Astrocyte (in vitro differentiated cells and primary cell): ENCODE measurements around the gene ZNF740. TPM values are rescaled to one million over a fixed set of nuclear protein-coding genes. Genes with fewer than 3 reads are reported as not detected.

Source experiments
- DNase-seq: peaks from one replicate; pipeline ENCODE4 v3.0.0-alpha.2; 2010; ENCODE audit warnings: low read depth
- FAIRE-seq: peaks from 2 replicates; lab custom pipeline; 2011; peaks lifted over from hg19 to GRCh38; lab: Jason Lieb, UNC
- H2AFZ ChIP-seq: 2 replicates; pipeline ENCODE4 v1.6.0; 2012; ENCODE audit warnings: low read depth, low read length, inconsistent platforms
- H3K27ac ChIP-seq: 2 replicates; pipeline ENCODE4 v1.5.1; 2011; ENCODE audit warnings: low read depth, low read length, inconsistent platforms
- H3K27me3 ChIP-seq: 2 replicates; pipeline ENCODE4 v1.6.0; 2011; ENCODE audit warnings: low read length, inconsistent platforms; ENCODE audit not compliant: insufficient read depth
- H3K36me3 ChIP-seq: 2 replicates; pipeline ENCODE4 v1.5.1; 2011; ENCODE audit warnings: low read length, inconsistent platforms; ENCODE audit not compliant: insufficient read depth
- H3K4me1 ChIP-seq: 2 replicates; pipeline ENCODE4 v1.5.1; 2011; ENCODE audit warnings: low read length, inconsistent platforms; ENCODE audit not compliant: insufficient read depth
- H3K4me2 ChIP-seq: 2 replicates; pipeline ENCODE4 v1.6.0; 2012; ENCODE audit warnings: low read length, inconsistent platforms
- H3K4me3 ChIP-seq: 2 replicates; pipeline ENCODE4 v1.5.1; 2011; ENCODE audit warnings: low read depth, mild to moderate bottlenecking, low read length, inconsistent platforms; ENCODE audit not compliant: insufficient read depth
- H3K79me2 ChIP-seq: 2 replicates; pipeline ENCODE4 v1.6.0; 2012; ENCODE audit warnings: mild to moderate bottlenecking, low read length, inconsistent platforms; ENCODE audit not compliant: insufficient read depth
- H3K9ac ChIP-seq: 2 replicates; pipeline ENCODE4 v1.6.0; 2012; ENCODE audit warnings: mild to moderate bottlenecking, low read length, inconsistent platforms
- H3K9me3 ChIP-seq: 2 replicates; pipeline ENCODE4 v1.5.1; 2012; ENCODE audit warnings: low read depth, mild to moderate bottlenecking, low read length, inconsistent platforms; ENCODE audit not compliant: insufficient read depth
- H4K20me1 ChIP-seq: 2 replicates; pipeline ENCODE4 v1.6.0; 2012; ENCODE audit warnings: low read length, inconsistent platforms; ENCODE audit not compliant: insufficient read depth
- H3K27ac Mint-ChIP-seq: one replicate; pipeline ENCODE4 v1.8.0; 2021; ENCODE audit warnings: mild to moderate bottlenecking, mixed read lengths; ENCODE audit not compliant: unreplicated experiment
- H3K27me3 Mint-ChIP-seq: one replicate; pipeline ENCODE4 v1.8.0; 2021; ENCODE audit warnings: low read depth, mixed read lengths; ENCODE audit not compliant: unreplicated experiment
- H3K36me3 Mint-ChIP-seq: one replicate; pipeline ENCODE4 v1.8.0; 2021; ENCODE audit warnings: low read depth, mixed read lengths; ENCODE audit not compliant: unreplicated experiment
- H3K4me1 Mint-ChIP-seq: one replicate; pipeline ENCODE4 v1.8.0; 2021; ENCODE audit warnings: low read depth, mixed read lengths; ENCODE audit not compliant: unreplicated experiment
- H3K4me3 Mint-ChIP-seq: one replicate; pipeline ENCODE4 v1.8.0; 2021; ENCODE audit warnings: mild to moderate bottlenecking, moderate library complexity, mixed read lengths; ENCODE audit not compliant: unreplicated experiment
- H3K9me3 Mint-ChIP-seq: one replicate; pipeline ENCODE4 v1.8.0; 2021; ENCODE audit warnings: mild to moderate bottlenecking, mixed read lengths; ENCODE audit not compliant: unreplicated experiment
- CTCF ChIP-seq: IDR thresholded peaks from 2 replicates; pipeline ENCODE4 v1.5.1; 2011; ENCODE audit warnings: low read depth, mild to moderate bottlenecking, inconsistent platforms, low read length, moderate library complexity; ENCODE audit not compliant: insufficient read depth
- EZH2 ChIP-seq: IDR thresholded peaks from 2 replicates; pipeline ENCODE4 v1.6.1; 2012; ENCODE audit warnings: mild to moderate bottlenecking, low read length, inconsistent platforms; ENCODE audit not compliant: insufficient read depth
- total RNA-seq: library from RNA; stranded (reverse); gene quantifications from 2 replicates; pipeline ENCODE4 v1.2.1, GENCODE V29; 2021

Gene ZNF740
- total RNA-seq, 1 donor from 2014 or later: 31.0 TPM

- H3K27ac ChIP-seq: peak overlapping the region; percentile 96
- no peaks in the 10 kb centered on the region for H3K9me3 ChIP-seq
- peak; percentile 31 for DNase-seq
- Mint-ChIP-seq H3K4me3 (peak overlapping the region; percentile 78), H3K36me3 (peaks cover 4% of the 10 kb centered on the region), H3K27me3 (no peaks in the 10 kb centered on the region), H3K9me3 (no peaks in the 10 kb centered on the region), H3K4me1 (peaks cover 50% of the 10 kb centered on the region), H3K27ac (peak overlapping the region; percentile 87)
- FAIRE-seq: no peak
- H3K4me3 ChIP-seq: peak overlapping the region; percentile 59
- peaks cover 29% of the 10 kb centered on the region for H3K79me2 ChIP-seq
- TF ChIP-seq EZH2 (no peak), CTCF (no peak)
- H3K9ac ChIP-seq: peak overlapping the region; percentile 92
- H3K27me3 ChIP-seq: no peaks in the 10 kb centered on the region
- peaks cover 21% of the 10 kb centered on the region for H4K20me1 ChIP-seq
- peak overlapping the region; percentile 93 for H2AFZ ChIP-seq
- peak overlapping the region; percentile 100 for H3K4me2 ChIP-seq
- H3K4me1 ChIP-seq: peaks cover 59% of the 10 kb centered on the region
- H3K36me3 ChIP-seq: no peaks in the 10 kb centered on the region
Measured at GRCh38 chr12:53221203-53222080, 40.9 kb downstream of the ZNF740 start.

- H3K4me2 ChIP-seq: peak overlapping the region; percentile 100
- H4K20me1 ChIP-seq: peaks cover 13% of the 10 kb centered on the region
- H3K79me2 ChIP-seq: peaks cover 21% of the 10 kb centered on the region
- peak overlapping the region; percentile 34 for H3K9ac ChIP-seq
- no peaks in the 10 kb centered on the region for H3K27me3 Mint-ChIP-seq
- peaks cover 7% of the 10 kb centered on the region for H3K36me3 Mint-ChIP-seq
- H3K9me3 Mint-ChIP-seq: no peaks in the 10 kb centered on the region
- TF ChIP-seq CTCF: no peak
- TF ChIP-seq EZH2: no peak
- DNase-seq: no peak
- H2AFZ ChIP-seq: no peak overlapping the region
- H3K4me3 Mint-ChIP-seq: peak overlapping the region; percentile 78
- H3K36me3 ChIP-seq: no peaks in the 10 kb centered on the region
- H3K4me3 ChIP-seq: no peak overlapping the region
- H3K27ac ChIP-seq: no peak overlapping the region
- H3K27ac Mint-ChIP-seq: peak overlapping the region; percentile 84
- H3K27me3 ChIP-seq: no peaks in the 10 kb centered on the region
- no peaks in the 10 kb centered on the region for H3K9me3 ChIP-seq
- peaks cover 46% of the 10 kb centered on the region for H3K4me1 Mint-ChIP-seq
- FAIRE-seq: no peak
- H3K4me1 ChIP-seq: peaks cover 55% of the 10 kb centered on the region
Measured at GRCh38 chr12:53222170-53222721, 41.7 kb downstream of the ZNF740 start.
